GM21717 (cell line): Measurements from ENCODE around the gene PLEKHA8.

Experiments
- ATAC-seq: cut with Tn5 transposase; IDR thresholded peaks from one replicate; pipeline ENCODE4 v1.9.1; 2021; ENCODE audit warnings: mild to moderate bottlenecking, moderate library complexity; ENCODE audit not compliant: unreplicated experiment

PLEKHA8 gene

DNA sequence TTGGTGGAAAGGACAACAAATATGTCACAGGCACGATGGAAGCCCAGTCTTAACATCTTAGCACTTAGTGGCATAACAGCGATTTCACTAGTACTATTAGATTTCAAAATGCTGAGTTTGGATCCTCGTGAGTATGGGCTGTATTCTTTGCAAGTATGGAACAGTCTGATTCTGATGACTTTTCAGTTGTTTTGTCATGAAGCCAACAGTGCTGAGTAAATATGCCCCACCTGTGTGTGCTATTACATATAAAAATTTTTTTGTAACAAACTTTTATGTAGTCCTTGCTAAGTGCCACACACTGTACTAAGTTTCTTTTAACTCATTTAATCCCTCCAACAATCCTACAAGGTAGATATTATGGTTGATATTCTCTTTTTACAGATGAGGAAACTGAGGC, 137.4 kb downstream of the PLEKHA8 start:
- ATAC-seq, result no peak

GRCh38 chr7:30166155-30166840, 138.1 kb downstream of the PLEKHA8 start:
- no peak for ATAC-seq

- no peak for ATAC-seq
These were observed 138.6 kb downstream of the PLEKHA8 start for GRCh38 chr7:30166841-30167235.

DNA sequence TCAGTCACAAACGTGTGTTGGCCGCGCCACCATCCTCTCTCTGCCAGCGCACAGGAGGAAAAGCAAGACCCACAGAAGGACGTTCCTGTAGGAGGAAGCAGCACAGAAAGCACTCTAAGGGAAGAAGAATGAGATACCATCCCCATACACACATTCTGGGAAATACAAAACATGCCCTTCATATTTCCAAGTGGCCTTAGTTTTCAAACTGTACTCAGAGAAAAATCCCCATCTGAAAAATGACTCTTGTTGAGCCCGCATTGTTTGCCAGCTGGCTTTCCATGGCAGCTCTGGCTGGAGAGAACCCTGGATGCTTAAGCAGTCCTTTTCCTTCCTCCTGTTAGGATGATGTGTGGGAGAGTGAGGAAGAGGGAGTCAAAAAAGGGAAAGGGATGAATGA, 139.7 kb downstream of the PLEKHA8 start:
- no peak for ATAC-seq

DNA sequence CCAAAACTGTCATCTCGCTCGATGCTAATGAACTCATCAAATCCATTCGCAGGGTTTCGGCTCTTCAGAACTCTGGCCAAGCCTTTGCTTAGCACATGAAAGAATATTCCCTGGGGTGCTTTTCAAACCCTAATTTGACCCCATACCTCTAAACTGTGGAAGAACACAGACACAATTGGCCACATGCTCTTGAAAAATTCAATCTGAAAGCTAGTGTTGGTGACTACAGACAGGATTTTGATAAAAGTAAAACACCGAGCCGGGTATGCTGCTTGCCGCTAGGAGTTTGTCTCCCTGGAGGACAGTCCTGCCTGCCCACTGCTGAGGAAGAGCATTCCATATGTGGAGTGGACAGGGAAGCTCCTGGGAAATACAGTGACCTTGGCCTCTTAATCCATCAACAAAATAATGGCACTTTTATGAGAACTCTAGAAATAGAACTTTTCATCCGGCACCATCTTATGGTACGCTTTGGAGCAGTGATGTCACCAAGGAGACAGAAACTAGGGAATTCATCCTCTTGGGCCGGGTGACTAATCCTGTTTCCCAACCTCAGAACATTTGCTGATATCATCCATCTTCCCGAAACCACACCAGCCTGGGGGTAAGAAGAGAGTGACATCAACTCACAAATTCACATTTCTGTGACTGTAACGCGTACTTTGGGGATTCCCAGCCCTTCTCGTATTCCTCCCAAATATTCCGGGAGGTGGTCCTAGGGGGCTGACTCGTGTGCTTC, 140.8 kb downstream of the PLEKHA8 start:
- no peak for ATAC-seq

DNA sequence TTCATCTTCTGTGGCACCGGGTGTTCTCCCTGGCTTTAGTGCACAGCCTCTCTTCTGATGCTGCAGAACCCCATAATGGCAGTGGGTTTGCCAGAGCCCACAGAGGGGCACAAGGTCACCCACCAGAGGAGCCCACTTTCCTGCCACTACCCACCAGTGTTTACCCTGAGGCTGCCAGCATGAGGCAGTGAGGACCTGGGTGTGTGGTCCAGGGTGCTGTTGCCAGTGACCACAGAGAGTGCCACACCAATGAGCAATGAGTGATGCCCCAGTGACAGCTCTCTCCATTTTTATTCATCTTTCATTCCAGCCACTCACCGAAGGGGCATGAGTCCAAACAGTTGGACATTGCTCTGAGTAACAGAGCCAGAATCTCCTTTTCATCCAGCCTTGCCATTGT, 141.4 kb downstream of the PLEKHA8 start:
- ATAC-seq, result no peak

DNA sequence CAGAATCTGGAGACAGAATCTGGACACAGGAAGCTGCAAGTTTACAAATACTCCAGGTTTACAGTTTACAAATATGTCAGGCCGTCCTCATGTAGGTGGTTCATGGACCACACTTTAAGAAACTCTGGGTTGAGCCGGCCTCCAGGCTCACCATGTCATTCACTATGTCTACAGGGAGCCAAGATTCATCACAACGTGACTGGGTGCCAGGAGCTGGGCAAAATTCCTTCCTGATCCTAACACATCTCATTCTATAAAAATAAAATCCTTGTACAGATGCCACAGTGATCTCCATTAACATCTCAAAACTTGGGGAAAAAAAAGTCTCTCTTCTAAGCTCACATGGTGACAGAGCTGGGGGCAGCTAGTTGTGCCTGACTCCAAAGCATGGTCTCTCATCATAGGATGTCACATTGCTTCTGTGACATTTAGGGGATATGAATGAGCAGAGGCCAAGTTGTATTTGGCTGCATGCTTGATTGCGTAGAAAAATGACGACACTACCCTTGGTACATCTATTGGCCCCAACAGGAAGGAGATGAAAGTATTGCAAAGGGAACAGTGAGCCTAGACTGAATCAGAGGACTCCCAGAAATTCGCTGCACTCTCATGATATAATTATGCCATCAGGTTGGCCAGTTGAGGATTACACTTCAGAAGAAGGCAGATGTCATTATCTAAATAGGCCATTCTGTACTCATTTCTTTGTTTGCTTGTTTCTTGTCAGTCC, 142.4 kb downstream of the PLEKHA8 start:
- ATAC-seq, result no peak

GRCh38 chr7:30171766-30172447, 143.7 kb downstream of the PLEKHA8 start:
- ATAC-seq, result no peak

DNA sequence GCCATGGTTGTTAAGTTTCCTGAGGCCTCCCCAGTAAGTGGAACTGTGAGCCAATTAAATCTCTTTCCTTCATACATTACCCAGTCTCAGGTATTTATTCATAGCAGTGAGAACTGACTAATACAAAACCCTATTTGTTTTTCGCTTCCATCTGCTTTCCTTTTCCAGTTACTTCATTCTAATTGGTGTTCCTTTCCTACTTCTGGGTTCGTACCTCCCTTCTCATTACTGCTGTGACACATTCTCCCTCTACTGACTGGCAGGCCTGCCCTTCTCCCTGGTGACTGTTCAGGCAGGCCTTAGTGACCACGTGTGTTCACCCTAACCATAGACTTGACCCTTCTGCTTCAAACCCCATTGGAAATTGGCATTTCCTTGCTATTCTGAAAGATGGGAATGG, 144.2 kb downstream of the PLEKHA8 start:
- no peak for ATAC-seq

GRCh38 chr7:30173058-30173897, 145.1 kb downstream of the PLEKHA8 start:
- no peak for ATAC-seq

- no peak for ATAC-seq
These were observed 147.0 kb downstream of the PLEKHA8 start for GRCh38 chr7:30175180-30175579.

DNA sequence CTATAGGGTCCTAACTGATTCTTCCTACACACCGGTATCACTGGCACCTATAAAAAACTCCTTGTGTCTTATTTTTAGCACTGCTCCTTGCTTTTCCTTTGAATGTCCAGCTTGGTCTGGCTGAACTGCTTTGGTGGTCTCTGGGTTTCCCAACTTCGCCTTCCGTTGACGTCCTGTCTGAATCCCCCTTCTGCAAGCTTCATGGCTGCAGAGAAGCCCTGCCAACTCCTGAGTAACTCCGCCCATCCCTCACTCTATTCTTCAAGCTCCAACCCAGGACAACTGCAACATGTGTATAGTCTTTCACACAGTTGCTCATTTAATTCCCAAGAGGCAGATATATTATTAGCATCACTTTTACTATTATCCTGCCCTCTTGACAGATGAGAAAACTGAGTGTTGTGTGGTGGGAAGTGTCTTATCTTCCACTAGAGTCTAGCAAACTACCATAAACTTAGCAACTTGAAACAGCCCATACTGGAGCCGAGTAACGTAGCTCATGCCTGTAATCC, 147.5 kb downstream of the PLEKHA8 start:
- no peak for ATAC-seq

GRCh38 chr7:30176463-30177109, 148.4 kb downstream of the PLEKHA8 start:
- ATAC-seq, result no peak

- no peak for ATAC-seq
These were observed 149.0 kb downstream of the PLEKHA8 start for GRCh38 chr7:30177186-30177585.

- ATAC-seq, result no peak
These were observed 149.8 kb downstream of the PLEKHA8 start for GRCh38 chr7:30177965-30178364.

GRCh38 chr7:30178748-30179436, 150.7 kb downstream of the PLEKHA8 start:
- ATAC-seq, result peak; percentile 83
